Muscle of back (tissue), 11 donors: ENCODE results near the gene POT1. TPM values are rescaled to one million over a fixed set of nuclear protein-coding genes. Genes with fewer than 3 reads are reported as not detected.

Source experiments
- DNase-seq, 3 donors: peaks; one replicate each; pipeline versions ENCODE4 v3.0.0 to v3.0.0-alpha.2; 2013
- polyA plus RNA-seq, 10 donors: library from polyadenylated mRNA; unstranded; fragments of 120-200 nt; gene quantifications; one replicate each; pipeline ENCODE4 v1.2.1, GENCODE V29; 2013; ENCODE audit not compliant: insufficient read length in 10 of 10

POT1 gene
- polyA plus RNA-seq, 10 donors: 16.0 to 26.1 (median 21.1) TPM

GRCh38 chr7:124773339-124773738, 156.3 kb downstream of the POT1 start:
- no peak for DNase-seq

Other genes starting within 250 kb of the POT1 start
- 10 to 100 TPM in 9 of 10 donors, 1 to 10 TPM in 1; 8.2 to 36.4 (median 22.0) TPM for gene GPR37, start 164.0 kb downstream of the POT1 start, polyA plus RNA-seq